Measurements from ENCODE around the gene RLBP1.
A peak's percentile ranks its signal among the peaks of the same experiment; 100 is the strongest.
"Not testable (repeated sequence)": the region's sequence is repeated elsewhere in the genome, so short reads cannot be mapped to it uniquely, and the experiment has no call there.

Gene RLBP1

GRCh38 chr15:89221543-89221942 lies at the start of gene RLBP1:
Gene RLBP1, minus strand, starts transcription at chr15:89221579. Its CDS starts 2,604 bp downstream, at chr15:89218975.
- no peak for DNase-seq

DNA sequence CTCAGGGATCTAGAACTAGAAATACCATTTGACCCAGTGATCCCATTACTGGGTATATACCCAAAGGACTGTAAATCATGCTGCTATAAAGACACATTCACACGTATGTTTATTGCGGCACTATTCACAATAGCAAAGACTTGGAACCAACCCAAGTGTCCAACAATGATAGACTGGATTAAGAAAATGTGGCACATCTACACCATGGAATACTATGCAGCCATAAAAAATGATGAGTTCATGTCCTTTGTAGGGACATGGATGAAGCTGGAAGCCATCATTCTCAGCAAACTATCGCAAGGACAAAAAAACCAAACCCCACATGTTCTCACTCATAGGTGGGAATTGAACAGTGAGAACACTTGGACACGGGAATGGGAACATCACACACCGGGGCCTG lies 28.8 kb upstream of the RLBP1 start:
- not testable (repeated sequence) for DNase-seq

- DNase-seq: no peak
These were observed 27.2 kb upstream of the RLBP1 start for GRCh38 chr15:89248584-89248983.

DNA sequence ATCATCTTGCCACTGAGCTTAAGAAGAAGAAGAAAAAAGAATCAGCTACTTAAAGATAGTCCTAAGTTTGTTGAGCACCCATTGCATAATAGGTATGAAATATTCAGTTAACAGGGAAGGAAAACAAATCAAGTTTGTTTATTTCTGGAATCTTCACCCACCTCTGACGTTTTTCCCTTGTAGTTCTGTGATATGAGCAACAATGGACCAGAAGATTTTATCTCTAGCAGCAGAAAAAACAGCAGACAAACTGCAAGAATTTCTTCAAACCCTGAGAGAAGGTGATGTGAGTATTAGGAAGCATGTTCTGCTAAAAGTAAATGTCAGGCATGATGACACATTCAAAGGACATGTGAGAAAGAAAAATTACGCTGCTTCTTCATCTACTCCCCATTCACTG lies 26.1 kb upstream of the RLBP1 start:
- DNase-seq: no peak

DNA sequence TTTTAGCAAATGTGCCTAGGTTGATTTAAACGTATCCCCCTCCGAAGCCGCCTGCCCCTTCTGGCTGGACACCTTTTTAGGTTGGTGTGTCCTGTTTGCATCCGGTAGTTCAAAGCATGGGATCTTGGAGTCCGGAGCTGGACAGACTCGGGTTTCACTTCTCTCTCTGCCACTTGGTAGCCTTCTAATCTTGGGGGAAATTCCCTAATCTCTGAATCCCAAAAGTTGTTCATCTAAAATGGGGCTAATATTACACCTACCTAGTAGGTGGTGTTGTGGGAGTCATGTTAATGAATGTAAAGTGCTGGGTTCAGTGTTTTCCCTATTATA lies 23.2 kb upstream of the RLBP1 start:
- DNase-seq: no peak

GRCh38 chr15:89243691-89244573 lies 22.6 kb upstream of the RLBP1 start, which contains the start of gene FANCI:
Gene FANCI, plus strand, starts transcription at chr15:89243979. Its CDS starts 3,669 bp downstream, at chr15:89247648.
- DNase-seq: peak; percentile 53

DNA sequence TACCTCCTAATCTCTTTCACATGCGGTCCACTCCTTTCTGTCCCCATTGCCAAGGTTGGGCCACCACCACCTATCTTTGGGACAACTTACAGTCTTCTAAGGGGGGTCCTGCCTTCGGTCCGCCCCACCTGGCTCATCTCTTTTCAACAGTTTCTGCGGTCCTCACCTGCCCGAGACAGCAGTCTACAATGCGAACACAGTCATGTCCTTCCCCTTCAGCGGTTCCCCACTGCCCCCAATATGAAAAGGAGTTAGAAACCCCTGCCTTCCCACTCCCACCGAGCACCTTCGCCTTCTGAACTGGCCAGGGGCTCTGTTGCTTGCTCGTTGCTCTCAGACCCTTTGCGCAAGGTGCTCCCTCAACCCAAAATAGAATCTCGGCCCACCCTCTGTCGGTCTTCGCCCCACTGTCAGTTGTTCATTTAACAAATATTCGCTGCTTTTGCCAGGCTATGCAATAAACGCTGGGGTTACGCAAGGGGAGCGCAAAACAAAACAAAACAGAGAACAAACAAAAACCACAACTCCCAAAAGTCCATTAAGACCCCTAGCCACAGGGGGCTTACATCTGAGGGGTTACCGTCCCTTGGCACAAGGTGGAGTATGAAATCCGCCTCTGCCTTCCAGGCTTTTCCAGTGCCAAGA lies 21.8 kb upstream of the RLBP1 start:
- no peak for DNase-seq

GRCh38 chr15:89239883-89240810 lies 18.8 kb upstream of the RLBP1 start:
- DNase-seq: not testable (repeated sequence)

DNA sequence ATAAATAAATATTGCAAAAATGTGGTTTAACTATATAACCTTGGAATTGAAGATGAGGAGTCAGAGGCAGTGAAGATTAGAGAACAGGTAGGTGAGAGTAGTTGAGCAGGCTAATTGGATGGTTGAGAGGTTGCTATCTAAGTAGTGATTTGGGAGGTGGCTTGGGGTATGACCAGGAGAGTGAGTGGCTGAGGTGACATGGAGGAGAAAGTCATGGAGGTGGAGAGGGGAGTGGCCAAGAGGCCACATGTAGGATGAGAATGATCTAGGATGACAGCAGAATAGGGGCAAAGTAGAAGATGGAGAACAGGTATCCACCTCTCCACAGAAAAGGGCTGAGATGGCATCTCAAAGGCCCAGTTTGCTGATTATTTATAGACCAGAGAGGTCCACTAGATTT lies 10.5 kb upstream of the RLBP1 start:
- no peak for DNase-seq

- DNase-seq: no peak
These were observed 8.9 kb upstream of the RLBP1 start for GRCh38 chr15:89230277-89230676.

- DNase-seq: no peak
These were observed 6.0 kb upstream of the RLBP1 start for GRCh38 chr15:89227425-89227824.

- DNase-seq: no peak
These were observed 5.2 kb upstream of the RLBP1 start for GRCh38 chr15:89226359-89227221.

GRCh38 chr15:89225588-89225987 lies 4.2 kb upstream of the RLBP1 start:
- no peak for DNase-seq

DNA sequence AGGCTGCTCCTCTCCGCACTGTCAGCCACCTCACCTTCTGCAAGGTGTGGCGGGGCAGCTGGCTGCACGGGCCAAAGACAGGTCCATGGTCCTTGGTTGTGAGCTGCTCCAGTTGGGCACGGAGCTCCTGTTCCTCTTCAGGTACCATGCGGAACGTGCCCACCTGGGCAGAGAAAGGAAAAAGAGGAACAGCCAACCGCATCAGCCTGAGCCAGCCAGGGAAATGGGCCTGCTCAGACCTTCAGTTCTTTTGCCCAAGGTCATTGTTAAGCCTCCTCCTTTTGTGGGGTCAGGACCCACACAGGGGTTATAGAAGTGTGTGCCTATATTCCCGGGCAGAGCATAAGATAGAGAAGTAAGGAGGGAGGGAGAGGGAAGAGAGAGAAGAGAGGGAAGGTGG lies 2.8 kb downstream of the RLBP1 start:
- no peak for DNase-seq

- DNase-seq: no peak
These were observed 3.5 kb downstream of the RLBP1 start for GRCh38 chr15:89217686-89218376.

DNA sequence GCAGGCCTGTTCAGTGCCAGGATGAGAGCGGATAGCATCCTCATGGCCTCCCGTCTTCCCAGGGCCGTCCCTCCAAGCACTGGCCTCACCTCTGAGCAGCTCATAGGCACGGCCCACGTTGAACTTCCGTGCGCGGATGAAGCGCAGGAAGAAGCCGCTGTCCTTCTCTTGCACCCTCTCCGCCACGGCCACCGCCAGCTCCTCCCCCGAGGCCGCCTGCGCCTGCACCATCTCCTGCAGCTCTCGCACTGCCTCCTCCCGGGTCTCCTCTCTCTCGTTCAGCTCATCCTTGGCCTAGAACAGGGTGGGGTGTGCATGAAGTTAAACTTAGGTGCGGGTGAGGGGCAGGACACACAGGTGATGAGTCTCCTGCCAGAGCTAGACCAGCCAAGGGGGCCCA lies 4.3 kb downstream of the RLBP1 start:
- DNase-seq: no peak

- DNase-seq: no peak
These were observed 5.8 kb downstream of the RLBP1 start for GRCh38 chr15:89215627-89216026.

- no peak for DNase-seq
These were observed 9.7 kb downstream of the RLBP1 start for GRCh38 chr15:89211678-89212170.

DNA sequence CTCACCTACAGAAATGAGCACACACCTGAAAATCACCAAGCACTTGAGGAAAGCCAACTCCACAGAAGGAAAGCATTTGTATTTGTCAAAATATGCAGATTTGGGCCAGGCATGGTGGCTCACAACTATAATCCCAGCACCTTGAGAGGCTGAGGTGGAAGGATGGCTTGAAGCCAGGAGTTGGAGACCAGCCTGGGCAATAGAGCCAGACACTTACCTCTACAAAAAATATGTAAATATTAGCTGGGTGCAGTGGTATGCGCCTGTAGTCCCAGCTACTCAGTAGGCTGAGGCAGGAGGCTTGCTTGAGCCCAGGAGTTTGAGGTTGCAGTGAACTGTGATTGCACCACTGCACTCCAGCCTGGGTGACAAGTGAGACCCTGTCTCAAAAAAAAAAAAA lies 12.3 kb downstream of the RLBP1 start:
- DNase-seq: no peak

DNA sequence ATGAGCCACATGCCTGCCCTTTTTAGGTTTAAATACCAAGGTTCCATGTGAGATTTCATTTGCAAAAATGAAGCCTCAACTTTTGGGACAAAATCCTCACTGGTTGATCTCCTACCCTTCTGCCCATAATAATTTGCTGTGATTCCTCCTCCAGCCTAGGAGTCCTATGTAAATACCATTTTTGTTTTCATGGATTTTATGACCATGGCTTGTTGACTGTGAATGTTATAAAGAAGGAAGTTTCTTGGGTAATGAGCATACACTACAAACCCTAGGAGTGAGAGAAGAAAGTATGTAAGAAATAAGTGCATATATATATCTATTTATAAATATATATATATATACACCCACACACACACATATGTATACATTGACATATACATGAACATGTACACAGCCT lies 13.1 kb downstream of the RLBP1 start:
- DNase-seq: no peak

DNA sequence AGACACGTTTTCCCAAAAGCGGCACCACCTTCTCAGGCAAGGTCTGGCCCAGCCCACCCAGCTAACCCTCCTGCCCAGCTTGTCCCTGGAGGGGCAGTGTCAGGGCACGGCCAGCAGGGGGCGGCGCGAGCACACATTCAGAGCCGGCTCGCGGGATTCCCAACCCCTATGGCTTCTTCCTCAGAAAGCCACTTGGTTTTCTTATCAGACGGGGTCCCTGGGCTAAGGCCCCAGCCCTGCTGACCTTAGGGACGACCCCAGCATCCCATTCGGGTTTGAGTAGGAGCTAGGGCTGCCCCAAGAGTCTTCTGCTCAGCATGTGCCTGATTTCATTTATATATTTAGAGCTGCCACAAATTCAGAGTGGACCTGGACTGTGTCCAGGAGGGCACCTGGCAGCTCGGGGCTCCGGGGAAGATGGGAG lies 14.5 kb downstream of the RLBP1 start:
- no peak for DNase-seq
